HFF-Myc (cell line): ENCODE data around the gene TMSB4X.

ENCODE experiments used
- DNase-seq: peaks from one replicate; pipeline ENCODE4 v3.0.0-alpha.2; 2011; ENCODE audit warnings: low read depth; ENCODE audit errors: extremely low read depth
- H3K4me3 ChIP-seq: replicated peaks from 2 replicates; pipeline ENCODE4 v1.5.1; 2011; ENCODE audit warnings: low read depth, mild to moderate bottlenecking, control low read depth, low read length
- TF ChIP-seq, protein P1 (sequence below): IDR thresholded peaks from 2 replicates; pipeline ENCODE4 v1.5.1; 2012; ENCODE audit warnings: mild to moderate bottlenecking, low read depth, low read length, control low read depth; ENCODE audit errors: missing control alignments

The TMSB4X gene

DNA sequence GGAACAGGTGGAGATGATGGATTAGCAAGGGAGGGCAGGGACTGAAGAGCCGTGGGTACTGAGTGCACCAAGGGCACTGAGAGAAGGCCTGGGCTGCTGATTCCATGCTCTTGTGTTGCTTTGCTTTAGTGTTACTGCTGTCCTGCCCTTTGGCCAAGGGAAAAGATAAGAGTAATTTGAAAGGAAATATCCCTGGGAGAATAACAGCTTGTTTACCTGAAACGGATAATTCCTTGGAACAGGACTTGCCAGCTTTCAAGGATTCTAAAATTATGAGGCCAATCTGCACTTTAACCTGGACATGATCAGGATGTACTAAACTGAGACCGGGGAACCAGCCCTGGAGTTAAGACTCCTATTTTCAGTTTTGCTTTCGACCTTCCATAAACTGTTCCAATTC is 49.1 kb downstream of the TMSB4X start:
- no peak overlapping the region for H3K4me3 ChIP-seq
- DNase-seq: no peak
- TF ChIP-seq, protein P1, sequence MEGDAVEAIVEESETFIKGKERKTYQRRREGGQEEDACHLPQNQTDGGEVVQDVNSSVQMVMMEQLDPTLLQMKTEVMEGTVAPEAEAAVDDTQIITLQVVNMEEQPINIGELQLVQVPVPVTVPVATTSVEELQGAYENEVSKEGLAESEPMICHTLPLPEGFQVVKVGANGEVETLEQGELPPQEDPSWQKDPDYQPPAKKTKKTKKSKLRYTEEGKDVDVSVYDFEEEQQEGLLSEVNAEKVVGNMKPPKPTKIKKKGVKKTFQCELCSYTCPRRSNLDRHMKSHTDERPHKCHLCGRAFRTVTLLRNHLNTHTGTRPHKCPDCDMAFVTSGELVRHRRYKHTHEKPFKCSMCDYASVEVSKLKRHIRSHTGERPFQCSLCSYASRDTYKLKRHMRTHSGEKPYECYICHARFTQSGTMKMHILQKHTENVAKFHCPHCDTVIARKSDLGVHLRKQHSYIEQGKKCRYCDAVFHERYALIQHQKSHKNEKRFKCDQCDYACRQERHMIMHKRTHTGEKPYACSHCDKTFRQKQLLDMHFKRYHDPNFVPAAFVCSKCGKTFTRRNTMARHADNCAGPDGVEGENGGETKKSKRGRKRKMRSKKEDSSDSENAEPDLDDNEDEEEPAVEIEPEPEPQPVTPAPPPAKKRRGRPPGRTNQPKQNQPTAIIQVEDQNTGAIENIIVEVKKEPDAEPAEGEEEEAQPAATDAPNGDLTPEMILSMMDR: no peak

DNA sequence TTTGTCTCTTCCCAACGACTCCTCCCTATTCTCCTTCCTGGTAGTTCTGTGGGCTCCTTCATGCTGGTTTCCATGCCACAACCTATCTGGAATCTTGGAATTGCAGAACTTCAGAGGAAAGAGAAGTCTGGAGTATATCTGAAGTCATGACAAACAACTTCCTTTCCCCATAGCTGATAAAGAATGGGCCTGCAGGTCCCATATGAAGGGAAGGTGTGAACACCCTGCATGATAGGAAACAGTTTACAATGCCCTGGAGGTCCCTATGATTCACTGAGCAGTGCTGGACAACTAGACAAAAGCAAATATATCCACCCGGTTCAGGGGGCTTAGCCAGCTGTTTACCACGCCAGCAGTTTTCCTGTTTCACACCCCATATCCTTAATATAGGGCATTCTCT is 50.1 kb downstream of the TMSB4X start:
- TF ChIP-seq, protein P1: no peak
- no peak for DNase-seq
- H3K4me3 ChIP-seq: no peak overlapping the region
